Trophoblast cell (in vitro differentiated cells and primary cell): ENCODE data around the gene CRYZL1.

Experiments used
- DNase-seq, 2 donors: peaks; one replicate each; pipeline ENCODE4 v3.0.0-alpha.2; 2016
- H2AFZ ChIP-seq: 2 replicates; pipeline ENCODE4 v1.6.1; 2013; ENCODE audit warnings: low read length, moderate library complexity, mild to moderate bottlenecking; ENCODE audit not compliant: insufficient read depth, poor library complexity
- H2AK5ac ChIP-seq: 2 replicates; pipeline ENCODE4 v1.6.1; 2013; ENCODE audit warnings: mild to moderate bottlenecking, low read length
- H2BK120ac ChIP-seq: 2 replicates; pipeline ENCODE4 v1.6.1; 2013; ENCODE audit warnings: low read length, mild to moderate bottlenecking, moderate library complexity; ENCODE audit not compliant: insufficient read depth, poor library complexity
- H2BK12ac ChIP-seq: 2 replicates; pipeline ENCODE4 v1.6.1; 2013; ENCODE audit warnings: mild to moderate bottlenecking, low read length, moderate library complexity
- H2BK5ac ChIP-seq: 2 replicates; pipeline ENCODE4 v1.6.1; 2013; ENCODE audit warnings: low read length, low read depth, moderate library complexity, mild to moderate bottlenecking; ENCODE audit not compliant: poor library complexity
- H3K14ac ChIP-seq: 2 replicates; pipeline ENCODE4 v1.6.1; 2013; ENCODE audit warnings: mild to moderate bottlenecking, low read length
- H3K18ac ChIP-seq: 2 replicates; pipeline ENCODE4 v1.6.1; 2013; ENCODE audit warnings: mild to moderate bottlenecking, low read length
- H3K23ac ChIP-seq: 2 replicates; pipeline ENCODE4 v1.6.1; 2013; ENCODE audit warnings: low read length
- H3K27ac ChIP-seq: 2 replicates; pipeline ENCODE4 v1.5.1; 2013; ENCODE audit warnings: low read depth, mild to moderate bottlenecking, inconsistent platforms, low read length, moderate library complexity
- H3K27me3 ChIP-seq: 2 replicates; pipeline ENCODE4 v1.6.1; 2013; ENCODE audit warnings: inconsistent platforms, mild to moderate bottlenecking, low read length, moderate library complexity; ENCODE audit not compliant: insufficient read depth
- H3K36me3 ChIP-seq, 2 experiments: 1 replicate in 1 of 2; 2 replicates in 1 of 2; pipeline ENCODE4 v1.6.1; 2013; ENCODE audit warnings: low read length in 2 of 2, mild to moderate bottlenecking in 2 of 2, moderate library complexity in 1 of 2; ENCODE audit not compliant: insufficient read depth in 2 of 2, control insufficient read depth in 1 of 2
- H3K4ac ChIP-seq: 2 replicates; pipeline ENCODE4 v1.6.1; 2013; ENCODE audit warnings: low read depth, mild to moderate bottlenecking, low read length, moderate library complexity
- H3K4me1 ChIP-seq, 2 experiments: 1 replicate in 1 of 2; 2 replicates in 1 of 2; pipeline ENCODE4 v1.6.1; 2013; ENCODE audit warnings: low read length in 2 of 2, mild to moderate bottlenecking in 2 of 2, moderate library complexity in 1 of 2; ENCODE audit not compliant: insufficient read depth in 2 of 2, control insufficient read depth in 1 of 2
- H3K4me2 ChIP-seq: 2 replicates; pipeline ENCODE4 v1.6.1; 2013; ENCODE audit warnings: inconsistent platforms, mild to moderate bottlenecking, low read length, moderate library complexity
- H3K4me3 ChIP-seq: 2 replicates; pipeline ENCODE4 v1.5.1; 2013; ENCODE audit warnings: mild to moderate bottlenecking, low read depth, low read length, inconsistent platforms
- H3K79me1 ChIP-seq: one replicate; pipeline ENCODE4 v1.6.1; 2013; ENCODE audit warnings: low read length
- H3K79me2 ChIP-seq: 2 replicates; pipeline ENCODE4 v1.6.1; 2013; ENCODE audit warnings: low read length, mild to moderate bottlenecking; ENCODE audit not compliant: control insufficient read depth, insufficient read depth, poor library complexity
- H3K9ac ChIP-seq: 2 replicates; pipeline ENCODE4 v1.6.1; 2013; ENCODE audit warnings: mild to moderate bottlenecking, low read length
- H3K9me3 ChIP-seq: 2 replicates; pipeline ENCODE4 v1.6.1; 2013; ENCODE audit warnings: low read depth, mild to moderate bottlenecking, control low read depth, inconsistent platforms, low read length; ENCODE audit not compliant: insufficient read depth
- H4K12ac ChIP-seq: 2 replicates; pipeline ENCODE4 v1.6.1; 2013; ENCODE audit warnings: low read depth, mild to moderate bottlenecking, low read length, moderate library complexity
- H4K8ac ChIP-seq: 2 replicates; pipeline ENCODE4 v1.6.1; 2013; ENCODE audit warnings: low read depth, mild to moderate bottlenecking, low read length, moderate library complexity
- H4K91ac ChIP-seq: one replicate; pipeline ENCODE4 v1.6.1; 2013; ENCODE audit warnings: low read depth, mild to moderate bottlenecking, low read length, moderate library complexity
- WGBS: extraction: QIAGEN DNeasy Blood & Tissue Kit; methylation state at CpG from one replicate; pipeline ENCODE4 v1.1.7; 2013; ENCODE audit warnings: missing lambda C conversion rate; ENCODE audit not compliant: insufficient read length, insufficient coverage; ENCODE audit errors: extremely low coverage; 5-methylcytosine and 5-hydroxymethylcytosine counted together

CRYZL1 gene

DNA sequence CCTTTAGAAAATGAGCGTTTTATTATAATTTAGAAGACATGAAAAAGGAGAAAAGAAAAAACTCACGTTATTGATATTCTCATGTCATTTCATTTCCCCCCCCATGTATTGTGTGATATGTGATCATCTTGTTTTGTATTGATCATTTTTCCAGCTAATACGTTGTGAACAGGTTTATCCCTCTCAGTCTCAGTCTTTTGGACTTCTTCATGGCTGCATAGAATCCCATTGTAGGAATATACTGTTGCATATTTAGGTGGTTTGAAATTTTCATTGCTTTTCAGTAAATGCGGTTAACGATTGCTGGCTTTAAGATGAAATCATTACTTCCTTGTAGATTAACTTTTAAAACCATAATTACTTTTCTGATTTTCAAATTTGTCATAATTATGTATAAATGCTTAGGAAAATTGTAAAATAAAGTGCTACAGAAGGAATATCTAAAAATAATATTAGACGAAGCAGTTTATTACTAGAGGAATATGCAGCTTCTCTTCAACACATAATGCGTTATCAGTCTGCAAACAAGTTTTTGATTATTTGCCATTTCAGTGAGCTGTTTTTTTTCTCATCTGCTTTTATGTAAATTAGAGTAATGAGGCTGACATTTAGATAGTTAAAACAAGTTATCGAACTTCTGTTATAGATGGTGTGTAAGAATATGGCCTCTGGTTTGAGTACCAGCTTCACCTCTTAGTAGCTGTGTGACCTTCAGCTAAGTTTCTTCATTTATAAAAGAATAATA, 96.9 kb downstream of the CRYZL1 start:
- Histone ChIP-seq H3K4ac (peak overlapping the region; percentile 73), H3K9me3 (no peaks in the 10 kb centered on the region), H2AK5ac (no peak overlapping the region), H2BK120ac (no peak overlapping the region), H3K36me3 (peaks cover 6 to 8% of the 10 kb centered on the region in 2 experiments), H3K9ac (no peak overlapping the region), H3K23ac (no peak overlapping the region), H4K91ac (no peak overlapping the region), H3K4me3 (no peak overlapping the region), H3K79me1 (peaks cover 10% of the 10 kb centered on the region), H3K4me1 (peaks cover 0 to 4% of the 10 kb centered on the region in 2 experiments), H2BK5ac (no peak overlapping the region), H3K27ac (no peak overlapping the region), H3K14ac (no peak overlapping the region), H3K18ac (no peak overlapping the region), H4K12ac (no peak overlapping the region), H2BK12ac (no peak overlapping the region), H2AFZ (no peak overlapping the region), H4K8ac (no peak overlapping the region), H3K4me2 (peak overlapping the region; percentile 67), H3K79me2 (peaks cover 8% of the 10 kb centered on the region), H3K27me3 (no peaks in the 10 kb centered on the region)
- no CpG with 5 or more reads among the region's 8 CpGs for WGBS
- no peak for DNase-seq

DNA sequence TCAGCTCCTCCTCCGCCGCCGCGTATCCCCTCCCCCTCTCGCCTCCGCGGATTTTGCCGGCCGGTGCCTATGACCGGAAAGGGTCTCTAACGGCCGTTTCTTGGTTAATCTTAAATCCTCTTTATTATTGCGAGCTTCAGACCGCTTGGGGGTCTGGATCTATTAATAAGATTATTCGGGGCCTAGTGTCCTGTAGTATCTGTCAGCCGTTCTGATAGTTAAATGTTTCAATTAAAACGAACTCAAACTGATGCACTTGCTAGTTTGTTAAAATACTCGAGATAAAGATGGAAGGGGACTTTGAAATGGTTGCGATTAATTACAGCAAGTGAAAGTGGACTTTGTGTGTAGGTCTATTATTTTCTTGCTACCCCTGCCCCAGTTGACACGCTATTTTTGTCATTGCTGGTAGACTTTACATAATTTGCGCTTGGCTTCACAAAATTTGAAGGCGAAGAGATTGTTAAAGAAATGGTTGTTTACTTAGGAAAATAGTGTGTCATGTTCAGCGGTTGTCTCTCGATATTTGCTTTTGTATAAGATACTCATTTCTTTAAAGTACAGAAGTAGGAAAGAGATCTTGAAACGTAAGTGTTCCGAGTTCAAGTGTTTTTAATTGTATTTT, 97.9 kb downstream of the CRYZL1 start:
- Histone ChIP-seq H2BK12ac (no peak overlapping the region), H3K27me3 (no peaks in the 10 kb centered on the region), H3K4me1 (peaks cover 0 to 4% of the 10 kb centered on the region in 2 experiments), H3K79me2 (peaks cover 8% of the 10 kb centered on the region), H2AK5ac (no peak overlapping the region), H4K91ac (peak overlapping the region; percentile 82), H3K4me3 (peak overlapping the region; percentile 89), H3K4ac (peak overlapping the region; percentile 80), H3K4me2 (peak overlapping the region; percentile 67), H2BK5ac (peak overlapping the region; percentile 93), H2BK120ac (peak overlapping the region; percentile 70), H3K27ac (peak overlapping the region; percentile 96), H3K36me3 (peaks cover 2 to 5% of the 10 kb centered on the region in 2 experiments), H3K9me3 (no peaks in the 10 kb centered on the region), H3K18ac (peak overlapping the region; percentile 69), H3K9ac (peak overlapping the region; percentile 100), H4K8ac (peak overlapping the region; percentile 90), H2AFZ (peak overlapping the region; percentile 20), H3K79me1 (peaks cover 10% of the 10 kb centered on the region), H3K23ac (no peak overlapping the region), H4K12ac (peak overlapping the region; percentile 78), H3K14ac (peak overlapping the region; percentile 64)
- WGBS = no CpG with 5 or more reads among the region's 26 CpGs
- DNase-seq = peak; percentile 33 to 57

DNA sequence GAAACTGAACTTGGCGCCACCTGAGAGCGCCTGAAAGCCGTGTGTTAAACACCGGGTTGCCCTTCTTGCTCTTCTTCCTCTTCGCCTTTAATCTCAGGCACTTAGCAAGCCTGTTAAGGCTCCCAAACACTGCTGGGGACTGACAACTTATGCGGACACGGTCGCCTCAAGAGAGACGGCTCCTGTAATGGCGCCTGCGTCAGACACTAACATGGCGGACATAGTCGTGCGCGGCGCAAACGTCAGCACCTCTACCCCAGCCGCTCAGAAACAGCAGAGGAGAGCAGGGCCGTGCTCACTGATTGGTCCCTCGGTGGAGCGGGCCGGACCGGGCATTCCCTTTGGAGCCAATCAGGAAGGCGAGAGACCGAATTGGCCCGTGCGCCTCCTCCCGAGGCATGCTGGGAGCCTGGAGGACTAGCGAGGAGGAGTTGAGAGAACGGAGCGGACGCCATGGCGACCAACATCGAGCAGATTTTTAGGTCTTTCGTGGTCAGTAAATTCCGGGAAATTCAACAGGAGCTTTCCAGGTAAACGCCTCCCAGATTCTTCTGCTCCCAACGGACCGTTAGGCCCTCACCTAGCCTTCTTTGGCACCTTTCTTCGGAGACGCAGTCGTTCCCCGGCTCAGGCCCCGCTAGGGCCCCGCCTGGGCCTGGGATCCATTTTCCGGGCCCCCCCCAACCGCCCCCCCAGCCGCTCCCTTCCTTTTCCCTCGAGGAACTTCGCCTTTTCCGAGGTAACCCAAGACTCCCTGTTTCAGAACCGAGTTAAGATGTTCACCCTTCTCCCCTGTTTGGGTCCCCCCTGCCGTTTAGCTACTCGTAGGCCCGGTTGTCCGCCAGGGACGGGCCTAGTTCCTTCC, 98.7 kb downstream of the CRYZL1 start, which contains the start of gene SON:
Gene SON (plus strand): TSS at position 399 of the 865 bp plus-strand sequence. CDS start 55 bp downstream, at position 454.
- Histone ChIP-seq H3K18ac (peak within 1 kb of the TSS; percentile 69), H2AK5ac (peak within 1 kb of the TSS; percentile 27), H3K27me3 (no peaks in the 10 kb centered on the region), H4K8ac (peak within 1 kb of the TSS; percentile 96), H3K36me3 (peaks cover 4 to 8% of the 10 kb centered on the region in 2 experiments), H3K79me1 (peaks cover 10% of the 10 kb centered on the region), H3K4ac (peak within 1 kb of the TSS; percentile 80), H3K27ac (peak within 1 kb of the TSS; percentile 98), H2BK12ac (no peak within 1 kb of the TSS), H3K4me2 (peak within 1 kb of the TSS; percentile 95), H3K4me1 (peaks cover 0 to 4% of the 10 kb centered on the region in 2 experiments), H3K79me2 (peaks cover 8% of the 10 kb centered on the region), H4K12ac (peak within 1 kb of the TSS; percentile 78), H3K4me3 (peak within 1 kb of the TSS; percentile 89), H2AFZ (peak within 1 kb of the TSS; percentile 62), H3K9me3 (no peaks in the 10 kb centered on the region), H3K23ac (no peak within 1 kb of the TSS), H4K91ac (peak within 1 kb of the TSS; percentile 83), H3K14ac (peak within 1 kb of the TSS; percentile 96), H3K9ac (peak within 1 kb of the TSS; percentile 100), H2BK120ac (peak within 1 kb of the TSS; percentile 71), H2BK5ac (peak within 1 kb of the TSS; percentile 93)
- WGBS = no CpG with 5 or more reads among the region's 57 CpGs
- peak; percentile 99 for DNase-seq
